ENCODE measurements around the gene LIN28B. TPM values are rescaled to one million over a fixed set of nuclear protein-coding genes. Genes with fewer than 3 reads are reported as not detected.

LIN28B gene
- total and polyA plus RNA-seq, 2 experiments from 2014 or later: 35.3 to 96.4 TPM

- H3K4me3 Mint-ChIP-seq: no peak overlapping the region
- no peaks in the 10 kb centered on the region for H3K36me3 ChIP-seq (ENCODE audit: insufficient read depth)
- H4K20me1 ChIP-seq (replicated peaks; ENCODE audit: insufficient read depth): no peaks in the 10 kb centered on the region
- H3K27me3 ChIP-seq (ENCODE audit: insufficient read depth): no peaks in the 10 kb centered on the region
- H3F3A ChIP-seq (replicated peaks; ENCODE audit: low read depth): no peaks in the 10 kb centered on the region
- H3K27ac Mint-ChIP-seq: no peak overlapping the region; the same call in 1 of the 2 replicates
- H3K4me1 ChIP-seq (ENCODE audit: insufficient read depth): peaks cover 17% of the 10 kb centered on the region
- H2AFZ ChIP-seq: no peak overlapping the region
- peak; percentile 25 for DNase-seq (ENCODE audit: low spot score)
- no peak for ATAC-seq
- H3K79me2 ChIP-seq (replicated peaks; ENCODE audit: insufficient read depth): no peaks in the 10 kb centered on the region
- no peaks in the 10 kb centered on the region for H3K9me3 Mint-ChIP-seq
- no peaks in the 10 kb centered on the region; the same call in 2 of the 3 replicates for H3K36me3 Mint-ChIP-seq (ENCODE audit: low read depth)
- H3K27me3 Mint-ChIP-seq (ENCODE audit: insufficient read depth, low read depth, poor library complexity): peaks cover 2% of the 10 kb centered on the region
- no peak overlapping the region for H3K27ac ChIP-seq (ENCODE audit: low read depth)
- H3K4me1 Mint-ChIP-seq: peaks cover 18% of the 10 kb centered on the region
- H3K4me3 ChIP-seq: no peak overlapping the region
- H3K4me2 ChIP-seq: no peak overlapping the region
- no peaks in the 10 kb centered on the region for H3K9me2 ChIP-seq (ENCODE audit: insufficient read depth)
- TF ChIP-seq ZNF114 (CRISPR knock-in tag; IDR thresholded peaks at IDR 0.05) (no peak), JUNB (IDR thresholded peaks at IDR 0.05; ENCODE audit: unreplicated experiment) (no peak), POLR2AphosphoS5 (IDR thresholded peaks at IDR 0.05; ENCODE audit: low read depth) (no peak), ZNF462 (CRISPR knock-in tag; IDR thresholded peaks at IDR 0.05) (no peak), REST (IDR thresholded peaks at IDR 0.05; ENCODE audit: unreplicated experiment) (no peak), EZH2phosphoT487 (IDR thresholded peaks at IDR 0.05; ENCODE audit: unreplicated experiment) (no peak), STAT1 (IDR thresholded peaks at IDR 0.05; ENCODE audit: unreplicated experiment) (no peak)
Measured at GRCh38 chr6:104921896-104922295, 35.0 kb upstream of the LIN28B start.
